ENCODE measurements around the gene IDH2.

DNA sequence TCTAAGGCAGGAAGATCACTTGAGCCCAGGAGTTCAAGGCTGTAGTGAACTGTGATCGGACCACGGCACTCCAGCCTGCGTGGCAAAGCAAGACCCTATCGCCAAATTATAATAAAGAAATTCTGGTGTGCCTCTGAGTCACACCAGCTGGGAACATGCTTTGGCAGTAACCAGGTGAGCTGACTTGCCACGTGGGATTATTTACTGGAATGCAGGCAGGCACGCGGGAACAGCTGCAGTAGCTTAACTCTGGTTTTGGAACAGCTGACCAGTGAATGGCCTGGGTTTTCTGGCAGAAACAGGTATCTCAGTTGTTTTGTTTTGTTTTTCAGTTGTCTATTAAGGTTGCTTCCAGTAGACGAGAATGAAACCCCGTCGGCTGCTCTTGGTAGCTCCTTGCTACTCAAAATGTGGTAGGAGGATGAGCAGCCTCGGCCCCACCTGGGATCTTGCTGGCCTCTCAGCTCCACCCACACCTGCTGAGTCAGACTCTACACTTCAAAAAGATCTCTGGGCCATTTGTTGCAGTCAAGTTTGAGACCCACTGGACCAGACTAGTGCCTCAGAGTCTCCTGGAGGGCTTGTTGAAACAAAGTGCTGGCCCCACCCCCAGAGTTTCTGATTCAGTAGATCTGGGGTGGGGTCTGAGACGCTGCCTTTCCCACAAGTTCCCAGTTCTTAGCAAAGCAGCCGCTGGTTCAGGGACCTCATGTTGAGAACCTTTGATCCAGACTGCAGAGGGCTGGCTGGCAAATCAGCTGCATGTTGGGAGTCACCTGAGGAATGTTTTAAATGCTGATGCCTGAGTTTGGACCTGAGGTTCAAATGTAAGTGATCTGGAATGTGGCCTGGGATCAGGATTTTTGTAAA lies 26.6 kb downstream of the IDH2 start:
- TF ChIP-seq POLR2A (IDR thresholded peaks at IDR 0.05) = no peak
- TF ChIP-seq, protein P1, sequence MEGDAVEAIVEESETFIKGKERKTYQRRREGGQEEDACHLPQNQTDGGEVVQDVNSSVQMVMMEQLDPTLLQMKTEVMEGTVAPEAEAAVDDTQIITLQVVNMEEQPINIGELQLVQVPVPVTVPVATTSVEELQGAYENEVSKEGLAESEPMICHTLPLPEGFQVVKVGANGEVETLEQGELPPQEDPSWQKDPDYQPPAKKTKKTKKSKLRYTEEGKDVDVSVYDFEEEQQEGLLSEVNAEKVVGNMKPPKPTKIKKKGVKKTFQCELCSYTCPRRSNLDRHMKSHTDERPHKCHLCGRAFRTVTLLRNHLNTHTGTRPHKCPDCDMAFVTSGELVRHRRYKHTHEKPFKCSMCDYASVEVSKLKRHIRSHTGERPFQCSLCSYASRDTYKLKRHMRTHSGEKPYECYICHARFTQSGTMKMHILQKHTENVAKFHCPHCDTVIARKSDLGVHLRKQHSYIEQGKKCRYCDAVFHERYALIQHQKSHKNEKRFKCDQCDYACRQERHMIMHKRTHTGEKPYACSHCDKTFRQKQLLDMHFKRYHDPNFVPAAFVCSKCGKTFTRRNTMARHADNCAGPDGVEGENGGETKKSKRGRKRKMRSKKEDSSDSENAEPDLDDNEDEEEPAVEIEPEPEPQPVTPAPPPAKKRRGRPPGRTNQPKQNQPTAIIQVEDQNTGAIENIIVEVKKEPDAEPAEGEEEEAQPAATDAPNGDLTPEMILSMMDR (IDR thresholded peaks at IDR 0.05) = no peak
- TF ChIP-seq EP300 (IDR thresholded peaks at IDR 0.05) = no peak

Data from tibial nerve (tissue), 4 donors.